ENCODE measurements around the gene GNB1L. TPM values are rescaled to one million over a fixed set of nuclear protein-coding genes. Genes with fewer than 3 reads are reported as not detected.

GNB1L gene
- total RNA-seq, 1 experiment from 2014 or later: 17.9 TPM

DNA sequence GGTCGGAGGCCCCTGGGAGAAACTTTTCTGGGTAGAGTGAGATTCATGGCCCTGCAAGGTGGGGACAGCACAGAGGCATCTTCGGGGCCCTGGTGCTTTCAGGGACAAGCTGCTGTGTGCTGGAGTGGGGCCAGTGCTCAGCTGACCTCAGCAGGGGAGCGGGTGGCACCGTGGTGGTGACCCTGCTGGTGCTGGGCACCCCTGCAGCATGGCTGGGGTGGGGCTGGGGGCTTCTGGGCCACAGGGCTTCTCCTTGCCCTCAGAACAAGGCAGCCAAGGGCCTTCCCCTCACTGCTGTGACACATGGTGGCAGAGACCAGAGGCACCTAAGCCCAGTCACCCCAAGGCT is 24.9 kb upstream of the GNB1L start:
- H3K36me3 ChIP-seq (ENCODE audit: insufficient read depth, low read length, poor library complexity, severe bottlenecking): no peaks in the 10 kb centered on the region
- TF ChIP-seq EZH2 (IDR thresholded peaks at IDR 0.05; ENCODE audit: borderline replicate concordance, low read depth, low read length, poor library complexity, severe bottlenecking) (no peak), CTCF (conservative IDR thresholded peaks at IDR 0.05; ENCODE audit: low read depth, low read length) (no peak)
- no peaks in the 10 kb centered on the region for H3K27me3 ChIP-seq (replicated peaks; ENCODE audit: insufficient read depth, low read depth, low read length, poor library complexity)
- H3K4me1 ChIP-seq (ENCODE audit: insufficient read depth, low read length, poor library complexity, severe bottlenecking): peaks cover 40% of the 10 kb centered on the region
- no TSS peak for BruUV-seq (replicated peaks)
- intact Hi-C loops (cut with micrococcal nuclease; ENCODE audit: unreplicated experiment): no loop called here
- CTCF ChIA-PET: no interaction called here
- no peak for DNase-seq (ENCODE audit: low spot score)
- peak overlapping the region; percentile 86 for H3K27ac ChIP-seq (ENCODE audit: low read depth, low read length, poor library complexity, severe bottlenecking)
- no peak overlapping the region for H3K4me3 ChIP-seq (ENCODE audit: low read depth, low read length, poor library complexity, severe bottlenecking)
- no peaks in the 10 kb centered on the region for H3K9me3 ChIP-seq (ENCODE audit: low read depth, low read length, poor library complexity, severe bottlenecking)
- POLR2A ChIA-PET (ENCODE audit: low non-redundant PET): no interaction called here

GRCh38 chr22:19879246-19879570 is 24.5 kb upstream of the GNB1L start:
- Histone ChIP-seq H3K36me3 (ENCODE audit: insufficient read depth, low read length, poor library complexity, severe bottlenecking) (no peaks in the 10 kb centered on the region), H3K4me1 (ENCODE audit: insufficient read depth, low read length, poor library complexity, severe bottlenecking) (peaks cover 40% of the 10 kb centered on the region), H3K27me3 (replicated peaks; ENCODE audit: insufficient read depth, low read depth, low read length, poor library complexity) (no peaks in the 10 kb centered on the region), H3K27ac (ENCODE audit: low read depth, low read length, poor library complexity, severe bottlenecking) (peak overlapping the region; percentile 47), H3K4me3 (ENCODE audit: low read depth, low read length, poor library complexity, severe bottlenecking) (no peak overlapping the region), H3K9me3 (ENCODE audit: low read depth, low read length, poor library complexity, severe bottlenecking) (no peaks in the 10 kb centered on the region)
- BruUV-seq (replicated peaks): no TSS peak
- DNase-seq (ENCODE audit: low spot score): no peak
- TF ChIP-seq CTCF (conservative IDR thresholded peaks at IDR 0.05; ENCODE audit: low read depth, low read length) (no peak), EZH2 (IDR thresholded peaks at IDR 0.05; ENCODE audit: borderline replicate concordance, low read depth, low read length, poor library complexity, severe bottlenecking) (no peak)
- POLR2A ChIA-PET (ENCODE audit: low non-redundant PET): no interaction called here
- CTCF ChIA-PET: no interaction called here
- intact Hi-C loops (cut with micrococcal nuclease; ENCODE audit: unreplicated experiment): no loop called here

GRCh38 chr22:19878461-19879245 is 24.0 kb upstream of the GNB1L start:
- H3K27ac ChIP-seq (ENCODE audit: low read depth, low read length, poor library complexity, severe bottlenecking): peak overlapping the region; percentile 47
- H3K4me3 ChIP-seq (ENCODE audit: low read depth, low read length, poor library complexity, severe bottlenecking): no peak overlapping the region
- intact Hi-C loops (cut with micrococcal nuclease; ENCODE audit: unreplicated experiment): no loop called here
- no peaks in the 10 kb centered on the region for H3K9me3 ChIP-seq (ENCODE audit: low read depth, low read length, poor library complexity, severe bottlenecking)
- ChIA-PET POLR2A (ENCODE audit: low non-redundant PET) (no interaction called here), CTCF (no interaction called here)
- no peaks in the 10 kb centered on the region for H3K27me3 ChIP-seq (replicated peaks; ENCODE audit: insufficient read depth, low read depth, low read length, poor library complexity)
- no peak for DNase-seq (ENCODE audit: low spot score)
- H3K36me3 ChIP-seq (ENCODE audit: insufficient read depth, low read length, poor library complexity, severe bottlenecking): peaks cover 3% of the 10 kb centered on the region
- no TSS peak for BruUV-seq (replicated peaks)
- TF ChIP-seq EZH2 (IDR thresholded peaks at IDR 0.05; ENCODE audit: borderline replicate concordance, low read depth, low read length, poor library complexity, severe bottlenecking) (no peak), CTCF (conservative IDR thresholded peaks at IDR 0.05; ENCODE audit: low read depth, low read length) (no peak)
- peaks cover 40% of the 10 kb centered on the region for H3K4me1 ChIP-seq (ENCODE audit: insufficient read depth, low read length, poor library complexity, severe bottlenecking)

All from A673 (cell line).